ENCODE data around the gene TPST1. TPM values are rescaled to one million over a fixed set of nuclear protein-coding genes. Genes with fewer than 3 reads are reported as not detected.

The TPST1 gene
- total and polyA plus RNA-seq, 12 donors = 2.0 to 7.3 (median 4.7) TPM

DNA sequence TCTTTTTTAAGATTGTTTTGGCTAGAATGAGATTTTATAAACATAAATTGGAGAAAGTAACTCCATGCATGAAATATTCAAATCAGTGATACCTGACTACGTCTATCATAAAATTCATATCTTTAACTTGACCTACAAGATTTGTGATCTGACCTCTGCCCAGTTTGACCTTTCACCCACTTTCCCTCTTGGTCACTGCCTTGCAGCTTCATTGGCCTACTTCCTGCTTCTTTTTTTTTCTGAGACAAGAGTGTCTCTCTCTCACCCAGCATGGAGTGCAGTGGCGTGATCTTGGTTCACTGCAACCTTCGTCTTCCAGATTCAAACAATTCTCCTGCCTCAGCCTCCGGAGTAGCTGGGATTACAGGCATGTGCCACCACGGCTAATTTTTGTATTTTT lies 28.5 kb downstream of the TPST1 start:
- 94 to 95% methylated on average over 5 of the region's 5 CpGs for WGBS, 2 donors
- intact Hi-C loops (cut with DNase I) = no loop called here
- TF ChIP-seq, protein P1, sequence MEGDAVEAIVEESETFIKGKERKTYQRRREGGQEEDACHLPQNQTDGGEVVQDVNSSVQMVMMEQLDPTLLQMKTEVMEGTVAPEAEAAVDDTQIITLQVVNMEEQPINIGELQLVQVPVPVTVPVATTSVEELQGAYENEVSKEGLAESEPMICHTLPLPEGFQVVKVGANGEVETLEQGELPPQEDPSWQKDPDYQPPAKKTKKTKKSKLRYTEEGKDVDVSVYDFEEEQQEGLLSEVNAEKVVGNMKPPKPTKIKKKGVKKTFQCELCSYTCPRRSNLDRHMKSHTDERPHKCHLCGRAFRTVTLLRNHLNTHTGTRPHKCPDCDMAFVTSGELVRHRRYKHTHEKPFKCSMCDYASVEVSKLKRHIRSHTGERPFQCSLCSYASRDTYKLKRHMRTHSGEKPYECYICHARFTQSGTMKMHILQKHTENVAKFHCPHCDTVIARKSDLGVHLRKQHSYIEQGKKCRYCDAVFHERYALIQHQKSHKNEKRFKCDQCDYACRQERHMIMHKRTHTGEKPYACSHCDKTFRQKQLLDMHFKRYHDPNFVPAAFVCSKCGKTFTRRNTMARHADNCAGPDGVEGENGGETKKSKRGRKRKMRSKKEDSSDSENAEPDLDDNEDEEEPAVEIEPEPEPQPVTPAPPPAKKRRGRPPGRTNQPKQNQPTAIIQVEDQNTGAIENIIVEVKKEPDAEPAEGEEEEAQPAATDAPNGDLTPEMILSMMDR (IDR thresholded peaks at IDR 0.05) = no peak

GRCh38 chr7:66236713-66237303 lies 31.7 kb downstream of the TPST1 start:
- Histone ChIP-seq H3K27me3 (no peaks in the 10 kb centered on the region), H3K4me3 (no peak overlapping the region), H3K27ac (no peak overlapping the region), H3K36me3 (peaks cover 0 to 15% (median 0%) of the 10 kb centered on the region in 9 donors), H3K9me3 (peaks cover 0 to 10% (median 0%) of the 10 kb centered on the region in 11 donors), H3K4me1 (peaks cover 0 to 3% (median 0%) of the 10 kb centered on the region in 9 donors)
- 95 to 100% methylated on average over 2 of the region's 2 CpGs for WGBS, 2 donors
- intact Hi-C loops (cut with DNase I) = no loop called here
- DNase-seq = no peak
- TF ChIP-seq, protein P1 (IDR thresholded peaks at IDR 0.05) = no peak
- no peak for ATAC-seq

More for the DNA sequence above, 28.5 kb downstream of the TPST1 start:
- Histone ChIP-seq H3K4me3 (no peak overlapping the region), H3K4me1 (no peaks in the 10 kb centered on the region), H3K9me3 (peaks cover 0 to 15% (median 0%) of the 10 kb centered on the region in 11 donors), H3K27ac (no peak overlapping the region), H3K27me3 (no peaks in the 10 kb centered on the region), H3K36me3 (peaks cover 0 to 3% (median 0%) of the 10 kb centered on the region in 9 donors)
- ATAC-seq (no peak), DNase-seq (no peak)

DNA sequence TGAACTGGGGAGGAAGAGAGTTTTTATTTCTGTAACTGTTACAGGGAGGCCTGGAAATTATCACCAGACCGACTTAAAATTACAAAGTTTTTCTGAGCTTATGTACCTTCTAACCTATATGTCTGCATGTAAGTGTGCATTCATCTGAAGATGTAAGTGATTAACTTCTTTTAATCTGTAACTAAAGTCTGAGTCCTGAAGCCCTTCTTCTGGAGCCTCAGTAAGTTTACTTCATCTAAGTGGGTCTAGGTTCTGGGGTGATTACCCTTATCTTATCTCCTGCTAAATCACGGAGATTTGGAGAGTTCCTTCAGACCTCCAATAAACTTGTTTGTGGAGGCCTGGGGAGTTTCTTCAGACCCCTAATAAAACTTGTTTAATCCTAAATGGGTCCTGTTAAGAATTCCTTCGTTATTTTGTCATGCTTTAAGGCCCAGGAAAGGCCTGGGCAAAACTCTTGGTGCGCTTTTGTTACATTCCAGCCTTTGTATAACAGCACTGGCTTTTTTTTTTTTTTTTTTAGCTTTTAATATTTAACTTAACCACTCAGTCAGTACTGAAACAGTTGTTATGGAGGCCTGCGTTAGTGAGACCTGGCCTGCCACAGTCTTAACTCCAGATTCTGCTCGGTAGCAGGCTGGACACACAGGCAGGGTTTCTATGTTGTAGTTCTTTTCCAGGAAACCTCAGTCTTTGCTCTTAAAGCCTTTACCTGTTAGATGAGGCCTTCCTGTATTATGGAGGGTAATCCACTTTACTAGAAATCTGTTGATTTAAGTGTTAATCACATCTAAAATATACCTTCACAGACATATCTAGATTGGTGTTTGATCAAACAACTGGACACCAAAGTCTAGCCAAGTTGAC lies 33.0 kb downstream of the TPST1 start:
- TF ChIP-seq, protein P1 (IDR thresholded peaks at IDR 0.05) = no peak
- 72 to 76% methylated on average over 6 of the region's 6 CpGs for WGBS, 2 donors
- DNase-seq = no peak
- intact Hi-C loops (cut with DNase I) = no loop called here
- Histone ChIP-seq H3K4me3 (no peak overlapping the region), H3K27me3 (no peaks in the 10 kb centered on the region), H3K4me1 (peaks cover 0 to 3% (median 0%) of the 10 kb centered on the region in 9 donors), H3K27ac (no peak overlapping the region), H3K9me3 (no peaks in the 10 kb centered on the region), H3K36me3 (peaks cover 0 to 15% (median 0%) of the 10 kb centered on the region in 9 donors)
- ATAC-seq = no peak

DNA sequence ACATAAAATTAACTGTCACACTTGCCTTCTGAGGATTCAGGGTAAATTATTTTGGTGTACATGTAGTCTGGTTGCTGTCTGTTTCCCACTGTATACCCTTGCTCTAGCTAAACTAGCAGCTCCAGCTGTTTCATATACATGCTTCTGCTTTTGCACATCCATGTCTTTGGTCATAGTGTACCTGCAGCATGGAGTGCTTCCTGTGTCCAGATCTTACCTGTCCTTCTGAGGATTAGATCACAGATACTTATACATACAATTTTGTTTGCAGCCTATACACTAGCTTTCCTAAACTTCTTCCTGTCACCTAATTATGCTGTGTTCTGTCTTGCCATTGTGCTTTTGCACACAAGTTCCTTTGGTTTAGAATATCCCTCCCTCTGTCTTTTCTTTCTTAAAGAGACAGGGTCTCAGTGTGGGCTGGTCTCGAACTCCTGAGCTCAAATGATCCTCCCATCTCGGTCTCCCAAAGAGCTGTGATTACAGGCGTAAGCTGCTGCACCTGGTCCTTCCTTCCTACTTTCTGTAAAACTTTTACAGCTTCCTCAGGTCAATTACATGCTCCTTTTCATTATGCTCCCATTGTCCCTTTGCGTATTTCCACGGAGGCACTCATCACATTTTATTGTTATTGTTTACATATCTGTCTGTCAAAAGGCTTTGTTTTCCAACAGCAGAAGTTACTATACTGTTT lies 33.8 kb downstream of the TPST1 start:
- TF ChIP-seq, protein P1 (IDR thresholded peaks at IDR 0.05) = no peak
- ATAC-seq (no peak), DNase-seq (no peak)
- H3K9me3 ChIP-seq = no peaks in the 10 kb centered on the region
- H3K4me3 ChIP-seq = no peak overlapping the region
- H3K36me3 ChIP-seq = peaks cover 0 to 15% (median 0%) of the 10 kb centered on the region in 9 donors
- peaks cover 0 to 3% (median 0%) of the 10 kb centered on the region in 9 donors for H3K4me1 ChIP-seq
- no peak overlapping the region for H3K27ac ChIP-seq
- H3K27me3 ChIP-seq = no peaks in the 10 kb centered on the region
- intact Hi-C loops (cut with DNase I) = no loop called here
- WGBS, 2 donors = 72 to 81% methylated on average over 5 of the region's 5 CpGs
